Uterus (tissue), 4 donors: Measurements from ENCODE around the gene SMCO1. TPM values are rescaled to one million over a fixed set of nuclear protein-coding genes. Genes with fewer than 3 reads are reported as not detected.
"Not testable (repeated sequence)": the region's sequence is repeated elsewhere in the genome, so short reads cannot be mapped to it uniquely, and the experiment has no call there.

Source experiments
- DNase-seq, 2 donors: peaks; one replicate each; pipeline ENCODE4 v3.0.0-alpha.2; 2019 to 2020
- H3K27ac ChIP-seq, 2 donors: fragments of 200-600 bp; sonication (generic); 1 replicate in 1 of 2; 2 replicates in 1 of 2; pipeline ENCODE4 v1.5.1; 2016 to 2018
- H3K27me3 ChIP-seq, 2 donors: fragments of 200-600 bp; sonication (generic); one replicate each; pipeline ENCODE4 v1.5.1; 2018 to 2019; ENCODE audit warnings: control low read depth in 1 of 2
- H3K36me3 ChIP-seq, 2 donors: fragments of 200-600 bp; sonication (generic); one replicate each; pipeline ENCODE4 v1.5.1; 2019; ENCODE audit warnings: control low read depth in 1 of 2
- H3K4me1 ChIP-seq, 2 donors: fragments of 200-600 bp; sonication (generic); one replicate each; pipeline ENCODE4 v1.5.1; 2018 to 2019; ENCODE audit warnings: control low read depth in 1 of 2
- H3K4me3 ChIP-seq, 2 donors: fragments of 200-600 bp; sonication (generic); 1 replicate in 1 of 2; 2 replicates in 1 of 2; pipeline ENCODE4 v1.5.1; 2018 to 2019; ENCODE audit warnings: mild to moderate bottlenecking in 1 of 2
- H3K9me3 ChIP-seq, 2 donors: fragments of 200-600 bp; sonication (generic); one replicate each; pipeline ENCODE4 v1.5.1; 2019; ENCODE audit warnings: control low read depth in 1 of 2
- POLR2A ChIP-seq, 2 donors: fragments of 450-650 bp; IDR thresholded peaks; one replicate each; pipeline ENCODE4 v1.6.1; 2016; ENCODE audit warnings: antibody characterized with exemption in 2 of 2, mild to moderate bottlenecking in 1 of 2, moderate library complexity in 1 of 2
- intact Hi-C: fragments of 100-400 bp; cut with DNase I; formaldehyde crosslinking; loops from one replicate; pipeline ENCODE4 v1.15.1; 2023; ENCODE audit warnings: low total_unique reads
- total RNA-seq, 4 donors: library from RNA; depleted of rRNA in 3 of 4; stranded (reverse); fragments of >200 nt in 3 of 4; gene quantifications; one replicate each; pipeline versions ENCODE4 v1.1.0 to v1.2.4, GENCODE V29; 2014 to 2023
- TF ChIP-seq, protein P1 (sequence below), 4 experiments: fragments of 200-600 bp in 2 of 4; fragments of 450-650 bp in 2 of 4; sonication (generic) in 2 of 4; IDR thresholded peaks; one replicate each; pipeline ENCODE4 v1.5.1; 2016 to 2019; ENCODE audit warnings: antibody characterized with exemption in 4 of 4, mild to moderate bottlenecking in 2 of 4, moderate library complexity in 1 of 4
- donor health status: DM: yes; HTN: yes; CAD: no.

Gene SMCO1
- total RNA-seq, 4 donors from 2014 or later: not detected

- Histone ChIP-seq H3K4me3 (no peak overlapping the region), H3K4me1 (no peaks in the 10 kb centered on the region), H3K27ac (no peak overlapping the region), H3K27me3 (no peaks in the 10 kb centered on the region), H3K36me3 (no peaks in the 10 kb centered on the region), H3K9me3 (no peaks in the 10 kb centered on the region)
- no peak for DNase-seq
- no peak for TF ChIP-seq POLR2A (IDR thresholded peaks at IDR 0.05)
- TF ChIP-seq, protein P1, sequence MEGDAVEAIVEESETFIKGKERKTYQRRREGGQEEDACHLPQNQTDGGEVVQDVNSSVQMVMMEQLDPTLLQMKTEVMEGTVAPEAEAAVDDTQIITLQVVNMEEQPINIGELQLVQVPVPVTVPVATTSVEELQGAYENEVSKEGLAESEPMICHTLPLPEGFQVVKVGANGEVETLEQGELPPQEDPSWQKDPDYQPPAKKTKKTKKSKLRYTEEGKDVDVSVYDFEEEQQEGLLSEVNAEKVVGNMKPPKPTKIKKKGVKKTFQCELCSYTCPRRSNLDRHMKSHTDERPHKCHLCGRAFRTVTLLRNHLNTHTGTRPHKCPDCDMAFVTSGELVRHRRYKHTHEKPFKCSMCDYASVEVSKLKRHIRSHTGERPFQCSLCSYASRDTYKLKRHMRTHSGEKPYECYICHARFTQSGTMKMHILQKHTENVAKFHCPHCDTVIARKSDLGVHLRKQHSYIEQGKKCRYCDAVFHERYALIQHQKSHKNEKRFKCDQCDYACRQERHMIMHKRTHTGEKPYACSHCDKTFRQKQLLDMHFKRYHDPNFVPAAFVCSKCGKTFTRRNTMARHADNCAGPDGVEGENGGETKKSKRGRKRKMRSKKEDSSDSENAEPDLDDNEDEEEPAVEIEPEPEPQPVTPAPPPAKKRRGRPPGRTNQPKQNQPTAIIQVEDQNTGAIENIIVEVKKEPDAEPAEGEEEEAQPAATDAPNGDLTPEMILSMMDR (IDR thresholded peaks at IDR 0.05): no peak
- intact Hi-C loops: no loop called here
These were observed 40.1 kb upstream of the SMCO1 start for GRCh38 chr3:196555295-196555694.

DNA sequence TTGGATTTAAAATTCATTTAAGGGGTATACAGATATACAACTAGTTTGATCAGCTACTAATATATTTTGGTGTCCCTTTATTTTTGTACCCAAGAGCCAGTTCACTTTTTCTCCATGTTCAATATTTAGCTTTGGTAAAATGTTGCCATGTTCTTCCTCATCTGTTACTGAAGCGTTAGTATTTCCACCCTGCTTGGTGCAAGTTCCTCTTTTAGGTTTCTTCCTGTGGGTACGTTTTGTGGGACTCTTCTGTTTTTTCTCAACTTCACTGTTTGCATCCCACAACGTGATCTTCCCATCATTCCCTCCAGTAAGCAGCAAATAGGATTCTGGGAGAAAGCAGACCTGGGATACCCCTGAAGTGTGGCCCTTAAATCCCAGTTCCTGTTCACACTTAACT lies 39.1 kb upstream of the SMCO1 start:
- Histone ChIP-seq H3K27ac (no peak overlapping the region), H3K4me3 (no peak overlapping the region), H3K9me3 (no peaks in the 10 kb centered on the region), H3K4me1 (no peaks in the 10 kb centered on the region), H3K36me3 (no peaks in the 10 kb centered on the region), H3K27me3 (no peaks in the 10 kb centered on the region)
- intact Hi-C loops: no loop called here
- DNase-seq: no peak
- no peak for TF ChIP-seq POLR2A (IDR thresholded peaks at IDR 0.05)
- TF ChIP-seq, protein P1 (IDR thresholded peaks at IDR 0.05): no peak

GRCh38 chr3:196553551-196553950 lies 38.4 kb upstream of the SMCO1 start:
- Histone ChIP-seq H3K27ac (no peak overlapping the region), H3K4me1 (no peaks in the 10 kb centered on the region), H3K9me3 (no peaks in the 10 kb centered on the region), H3K4me3 (no peak overlapping the region), H3K36me3 (no peaks in the 10 kb centered on the region), H3K27me3 (no peaks in the 10 kb centered on the region)
- intact Hi-C loops: no loop called here
- TF ChIP-seq, protein P1 (IDR thresholded peaks at IDR 0.05): no peak
- no peak for TF ChIP-seq POLR2A (IDR thresholded peaks at IDR 0.05)
- DNase-seq: no peak

DNA sequence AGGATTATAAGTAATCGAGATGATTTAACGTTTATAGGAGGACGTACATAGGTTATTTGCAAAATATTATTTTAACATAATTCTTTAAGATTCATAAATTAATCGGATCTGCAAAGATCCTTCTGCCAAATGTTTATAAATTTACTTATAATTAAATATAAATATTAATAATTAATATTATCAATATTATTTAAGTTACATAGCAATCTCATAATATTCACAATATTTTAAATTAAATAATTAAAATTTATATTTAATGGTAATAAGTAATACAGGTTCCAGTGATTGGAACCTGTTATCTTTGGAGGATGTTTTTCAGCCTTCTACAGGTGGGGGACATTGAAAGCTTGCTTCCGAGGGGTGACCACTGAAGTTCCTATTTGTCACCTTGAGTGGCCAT lies 37.1 kb upstream of the SMCO1 start:
- H3K9me3 ChIP-seq: no peaks in the 10 kb centered on the region
- TF ChIP-seq, protein P1 (IDR thresholded peaks at IDR 0.05): no peak
- no peak for TF ChIP-seq POLR2A (IDR thresholded peaks at IDR 0.05)
- H3K36me3 ChIP-seq: no peaks in the 10 kb centered on the region
- H3K4me3 ChIP-seq: no peak overlapping the region
- H3K27me3 ChIP-seq: no peaks in the 10 kb centered on the region
- intact Hi-C loops: no loop called here
- DNase-seq: no peak
- no peak overlapping the region for H3K27ac ChIP-seq
- H3K4me1 ChIP-seq: no peaks in the 10 kb centered on the region

GRCh38 chr3:196550172-196550571 lies 35.0 kb upstream of the SMCO1 start:
- H3K27me3 ChIP-seq, H3K36me3 ChIP-seq, H3K4me3 ChIP-seq, H3K9me3 ChIP-seq, H3K4me1 ChIP-seq, DNase-seq, H3K27ac ChIP-seq, intact Hi-C loops: not testable (repeated sequence)

DNA sequence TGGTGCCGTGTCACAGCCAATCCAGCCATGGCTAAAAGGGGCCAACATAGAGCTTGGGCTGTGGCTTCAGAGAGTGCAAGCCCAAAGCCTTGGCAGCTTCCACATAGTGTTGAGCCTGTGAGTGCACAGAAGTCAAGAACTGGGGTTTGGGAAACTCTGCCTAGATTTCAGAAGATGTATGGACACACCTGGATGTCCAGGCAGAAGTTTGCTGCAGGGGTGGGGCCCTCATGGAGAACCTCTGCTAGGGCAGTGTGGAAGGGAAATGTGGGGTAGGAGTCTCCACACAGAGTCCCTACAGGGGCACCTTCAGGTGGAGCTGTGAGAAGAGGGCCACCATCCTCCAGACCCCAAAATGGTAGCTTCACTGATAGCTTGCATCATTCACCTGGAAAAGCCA lies 34.2 kb upstream of the SMCO1 start:
- intact Hi-C loops, H3K4me1 ChIP-seq, H3K9me3 ChIP-seq, H3K36me3 ChIP-seq, H3K27me3 ChIP-seq, H3K4me3 ChIP-seq, H3K27ac ChIP-seq, DNase-seq: not testable (repeated sequence)
